ENCODE results near the gene PHLPP1.

The PHLPP1 gene

DNA sequence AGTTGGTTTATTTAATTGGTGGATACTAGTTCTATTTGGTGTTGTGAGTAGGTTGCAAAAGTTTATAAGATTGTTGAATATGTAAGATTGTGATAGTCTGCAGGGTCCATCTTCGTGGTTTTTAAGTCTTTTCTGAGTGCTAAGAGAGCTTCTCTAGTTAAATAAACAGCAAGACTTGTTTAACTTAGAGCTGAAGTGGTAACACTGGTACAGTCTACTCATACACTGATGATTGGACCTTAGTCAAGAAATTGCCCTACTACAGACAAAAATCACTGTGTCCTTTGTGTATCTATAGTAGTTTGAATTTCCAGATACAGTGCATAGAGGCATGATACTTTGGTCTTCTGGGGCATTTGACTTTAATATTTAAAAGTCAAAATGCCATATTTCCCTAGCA lies 94.6 kb downstream of the PHLPP1 start:
- no peak for DNase-seq
- TF ChIP-seq GATA1 (IDR thresholded peaks at IDR 0.05; ENCODE audit: low read depth, low read length) (no peak), POLR2A (IDR thresholded peaks at IDR 0.05; ENCODE audit: low read length) (no peak)

DNA sequence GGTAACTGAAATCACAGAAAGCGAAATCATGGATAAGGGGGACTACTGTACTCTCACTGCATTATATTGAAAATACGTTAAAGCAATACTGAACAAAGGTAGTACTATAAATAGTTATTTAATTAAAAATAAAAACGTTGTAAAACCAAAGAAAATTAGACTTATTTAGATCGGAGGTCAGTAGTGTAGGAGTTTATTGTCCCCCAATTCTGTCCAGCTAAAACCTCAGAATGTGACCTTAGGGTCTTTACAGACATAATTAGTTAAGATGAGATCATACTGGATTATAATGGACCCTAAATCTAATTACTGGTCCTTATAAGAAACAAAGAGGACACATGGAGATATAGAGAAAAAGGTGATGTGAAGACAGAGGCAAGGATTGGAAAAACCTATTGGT lies 95.3 kb downstream of the PHLPP1 start:
- no peak for DNase-seq
- no peak for TF ChIP-seq POLR2A (IDR thresholded peaks at IDR 0.05; ENCODE audit: low read length)
- TF ChIP-seq GATA1 (IDR thresholded peaks at IDR 0.05; ENCODE audit: low read depth, low read length): no peak

DNA sequence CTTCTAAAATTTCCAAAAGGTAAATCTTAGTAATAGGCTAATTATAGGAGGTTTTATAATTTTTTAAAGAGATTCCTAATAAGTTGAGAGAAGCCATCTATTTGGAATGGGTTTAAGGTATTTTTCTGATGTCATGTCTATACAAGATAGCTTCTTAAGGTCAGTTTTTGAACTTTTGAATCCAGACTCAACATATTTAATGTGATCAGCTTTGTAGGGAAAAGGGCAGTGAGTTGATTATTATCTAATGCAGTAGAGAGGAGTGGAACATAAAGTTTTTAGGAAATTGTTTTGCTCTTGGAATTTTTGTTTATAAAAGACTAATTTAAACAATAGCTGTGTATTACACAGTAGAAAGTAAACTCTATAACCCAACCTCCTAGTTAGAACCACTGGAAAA lies 96.3 kb downstream of the PHLPP1 start:
- DNase-seq: no peak
- TF ChIP-seq GATA1 (IDR thresholded peaks at IDR 0.05; ENCODE audit: low read depth, low read length) (no peak), POLR2A (IDR thresholded peaks at IDR 0.05; ENCODE audit: low read length) (no peak)

DNA sequence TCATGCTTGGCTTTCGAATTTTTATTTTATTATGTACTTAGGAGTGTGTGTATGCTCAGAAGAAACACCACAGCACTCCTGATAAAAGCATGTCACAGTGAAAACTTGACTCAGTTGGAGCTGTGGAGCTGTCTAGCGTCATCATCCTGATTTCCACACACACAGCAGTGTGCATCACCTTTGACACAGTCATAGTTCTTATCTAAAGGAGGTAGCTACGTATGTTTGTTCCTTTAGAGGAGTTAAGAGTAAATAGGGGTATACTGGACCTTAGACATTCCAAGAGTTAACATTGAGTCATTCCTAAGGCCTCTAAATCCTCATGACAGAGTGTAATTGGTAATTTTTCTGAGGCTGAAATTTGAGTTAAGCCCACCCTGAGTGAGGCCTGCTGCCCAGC lies 96.9 kb downstream of the PHLPP1 start:
- TF ChIP-seq POLR2A (IDR thresholded peaks at IDR 0.05; ENCODE audit: low read length): no peak
- no peak for TF ChIP-seq GATA1 (IDR thresholded peaks at IDR 0.05; ENCODE audit: low read depth, low read length)
- no peak for DNase-seq

GRCh38 chr18:62812876-62813275 lies 97.5 kb downstream of the PHLPP1 start:
- no peak for DNase-seq
- TF ChIP-seq GATA1 (IDR thresholded peaks at IDR 0.05; ENCODE audit: low read depth, low read length) (no peak), POLR2A (IDR thresholded peaks at IDR 0.05; ENCODE audit: low read length) (no peak)

DNA sequence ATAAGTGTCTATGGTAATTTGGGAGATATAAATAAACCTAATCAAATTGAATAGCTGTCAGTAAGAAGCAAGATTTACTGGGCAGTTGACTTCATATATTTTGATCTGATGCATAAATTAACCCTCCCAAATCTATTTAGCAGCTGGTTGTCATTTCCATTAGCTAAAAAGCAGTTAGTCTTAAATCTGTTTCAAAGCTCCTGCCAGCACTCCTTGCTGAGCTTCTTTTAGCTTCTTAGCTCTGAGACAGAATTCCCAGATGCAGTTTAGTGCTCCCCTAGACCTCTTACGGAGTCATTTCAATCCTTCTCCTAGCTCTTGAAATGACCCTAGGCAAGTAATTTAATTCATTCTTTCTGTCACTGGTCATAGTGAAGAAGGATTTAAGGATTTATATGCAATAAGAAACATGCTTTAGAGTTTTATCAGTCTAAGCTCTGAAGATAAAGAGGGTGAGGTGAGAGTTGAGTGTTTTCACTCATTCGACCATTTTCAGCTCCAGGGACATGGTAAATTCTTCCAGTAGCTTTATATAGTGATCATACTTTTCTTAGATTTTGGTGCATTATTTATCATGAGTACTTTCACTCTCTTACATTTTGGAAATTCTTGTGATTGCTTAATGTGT lies 98.9 kb downstream of the PHLPP1 start:
- no peak for DNase-seq

DNA sequence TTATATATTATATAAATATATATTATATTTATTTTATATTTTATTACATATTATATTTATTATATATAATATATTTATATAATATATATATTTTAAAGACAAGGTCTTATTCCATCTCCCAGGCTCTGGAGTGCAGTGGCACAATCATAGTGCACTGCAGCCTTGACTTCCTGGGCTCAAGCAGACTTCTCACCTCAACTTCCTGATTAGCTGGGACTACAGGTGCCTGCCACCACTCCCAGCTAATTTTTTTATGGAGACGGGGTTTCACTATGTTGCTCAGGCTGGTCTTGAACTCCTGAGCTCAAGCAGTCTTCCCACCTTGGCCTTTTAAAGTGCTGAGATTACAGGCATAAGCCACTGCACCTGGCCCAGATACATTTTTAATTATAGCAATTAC lies 110.0 kb downstream of the PHLPP1 start:
- no peak for DNase-seq
- TF ChIP-seq POLR2A (IDR thresholded peaks at IDR 0.05; ENCODE audit: low read length): no peak
- no peak for TF ChIP-seq GATA1 (IDR thresholded peaks at IDR 0.05; ENCODE audit: low read depth, low read length)

More for the DNA sequence above, 98.9 kb downstream of the PHLPP1 start:
- TF ChIP-seq GATA1 (IDR thresholded peaks at IDR 0.05; ENCODE audit: low read depth, low read length): no peak
- TF ChIP-seq POLR2A (IDR thresholded peaks at IDR 0.05; ENCODE audit: low read length): no peak

DNA sequence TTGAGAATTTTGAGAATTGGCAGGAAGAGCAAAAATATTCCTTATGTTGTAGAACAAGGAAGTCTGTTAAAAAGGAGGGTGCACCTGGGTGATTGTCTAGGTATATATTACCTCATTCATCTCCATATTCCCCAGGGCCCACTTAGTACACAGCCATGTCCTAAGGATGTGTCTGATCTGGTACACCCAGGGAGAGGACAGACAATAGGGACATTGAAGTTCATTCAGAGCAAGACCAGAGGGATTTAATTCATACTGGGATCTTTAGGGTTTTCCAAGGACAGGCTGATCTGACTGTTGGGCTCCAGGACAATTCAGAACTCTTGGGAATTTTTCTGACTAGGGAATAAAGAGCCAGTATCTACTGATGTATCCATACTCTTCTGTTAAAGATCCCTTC lies 112.1 kb downstream of the PHLPP1 start:
- no peak for DNase-seq
- no peak for TF ChIP-seq GATA1 (IDR thresholded peaks at IDR 0.05; ENCODE audit: low read depth, low read length)
- no peak for TF ChIP-seq POLR2A (IDR thresholded peaks at IDR 0.05; ENCODE audit: low read length)

DNA sequence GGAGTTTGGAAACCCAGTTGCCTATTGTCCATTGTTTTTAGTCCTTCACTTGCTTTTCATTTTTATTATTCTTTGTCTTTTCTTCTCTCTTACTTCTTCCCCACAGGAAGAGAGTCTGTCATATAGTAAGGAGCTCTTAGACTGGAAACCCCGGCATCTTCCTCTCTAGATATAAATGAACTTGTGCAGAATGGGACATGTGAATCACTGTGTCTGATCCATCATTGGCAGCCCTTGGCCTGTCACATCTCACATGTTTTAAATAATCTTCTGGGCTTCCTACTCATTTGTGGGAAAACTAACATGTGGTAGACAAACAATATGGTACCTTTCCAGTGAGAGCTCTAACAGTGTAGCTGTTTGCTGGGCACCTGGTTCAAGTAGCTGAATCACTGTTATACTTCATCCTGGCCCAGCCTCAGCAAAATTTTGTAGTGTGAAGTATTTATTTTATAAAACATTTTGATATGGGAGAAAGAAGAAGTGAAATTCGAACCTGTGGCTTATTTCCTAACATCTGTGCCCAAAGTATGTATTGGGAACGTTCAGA lies 112.8 kb downstream of the PHLPP1 start:
- TF ChIP-seq GATA1 (IDR thresholded peaks at IDR 0.05; ENCODE audit: low read depth, low read length) (no peak), POLR2A (IDR thresholded peaks at IDR 0.05; ENCODE audit: low read length) (no peak)
- DNase-seq: no peak

DNA sequence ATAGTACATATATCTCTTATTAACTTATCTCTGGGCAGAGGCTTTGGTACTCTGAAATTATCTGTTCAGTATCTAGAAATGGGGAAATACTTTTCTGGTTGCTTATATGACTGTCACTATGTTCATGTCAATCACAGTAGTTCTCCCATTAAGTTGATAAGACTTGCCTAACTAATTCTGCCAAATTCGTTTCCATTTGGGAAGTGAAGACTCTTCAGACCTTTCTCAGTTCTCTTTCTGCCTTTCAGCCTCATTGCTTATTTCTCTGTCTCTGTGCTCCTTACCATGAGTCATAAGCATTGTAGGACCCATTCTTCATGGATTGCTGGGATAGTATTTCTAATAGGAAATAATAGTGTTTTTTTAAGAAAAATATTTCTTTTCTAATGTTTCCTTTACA lies 113.5 kb downstream of the PHLPP1 start:
- TF ChIP-seq POLR2A (IDR thresholded peaks at IDR 0.05; ENCODE audit: low read length): no peak
- no peak for TF ChIP-seq GATA1 (IDR thresholded peaks at IDR 0.05; ENCODE audit: low read depth, low read length)
- DNase-seq: no peak

DNA sequence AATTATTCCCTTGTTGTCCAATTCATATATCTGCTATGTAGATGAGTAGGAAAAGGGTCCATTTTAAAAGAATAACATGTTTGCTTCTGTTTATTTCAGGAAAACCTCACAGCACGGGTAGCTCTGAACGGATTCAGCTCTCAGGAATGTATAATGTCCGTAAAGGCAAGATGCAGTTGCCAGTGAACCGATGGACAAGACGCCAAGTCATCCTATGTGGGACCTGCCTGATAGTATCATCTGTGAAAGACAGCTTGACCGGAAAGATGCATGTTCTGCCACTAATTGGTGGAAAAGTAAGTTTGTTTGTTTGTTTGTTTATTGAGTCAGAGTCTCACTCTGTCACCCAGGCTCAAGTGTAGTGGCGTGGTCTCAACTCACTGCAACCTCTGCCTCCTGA lies 114.6 kb downstream of the PHLPP1 start:
- no peak for DNase-seq
- no peak for TF ChIP-seq POLR2A (IDR thresholded peaks at IDR 0.05; ENCODE audit: low read length)

DNA sequence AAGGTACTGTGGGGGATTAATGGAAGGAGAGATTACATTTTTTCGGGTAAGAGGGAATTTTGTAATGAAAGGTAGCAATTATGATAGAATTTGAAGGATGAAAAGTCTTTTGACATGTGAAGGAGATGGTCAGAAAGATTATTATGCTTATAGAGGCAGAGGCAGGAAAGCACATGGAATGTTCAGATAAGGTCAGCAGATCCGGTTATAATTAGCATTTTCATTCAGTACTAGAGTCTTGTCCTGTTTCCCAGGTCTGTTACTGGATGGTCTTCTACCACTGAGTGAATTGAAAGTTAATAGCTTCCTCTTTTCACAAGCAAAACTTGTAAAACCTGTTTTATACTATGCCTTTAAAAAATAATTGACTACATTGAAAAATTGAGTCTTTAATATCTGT lies 116.9 kb downstream of the PHLPP1 start:
- TF ChIP-seq GATA1 (IDR thresholded peaks at IDR 0.05; ENCODE audit: low read depth, low read length): no peak
- TF ChIP-seq POLR2A (IDR thresholded peaks at IDR 0.05; ENCODE audit: low read length): no peak
- no peak for DNase-seq

DNA sequence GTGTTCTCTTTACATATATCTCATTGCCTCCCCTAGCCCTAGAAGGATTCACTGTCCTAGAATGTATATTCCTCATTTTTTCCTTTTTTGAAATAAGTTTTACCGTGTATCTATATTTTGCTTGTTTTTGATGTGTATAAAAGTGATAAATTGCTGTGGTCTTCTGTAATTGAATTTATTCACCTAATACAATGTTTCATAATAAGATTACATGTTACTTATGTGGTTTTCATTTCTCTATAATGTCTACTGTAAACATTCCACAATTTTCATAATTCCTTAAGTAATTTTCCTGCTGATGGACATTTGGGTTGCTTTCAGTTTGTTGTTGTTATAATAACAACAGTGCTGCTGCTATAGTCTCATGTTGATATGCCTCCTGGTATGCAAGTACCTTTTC lies 118.2 kb downstream of the PHLPP1 start:
- no peak for TF ChIP-seq POLR2A (IDR thresholded peaks at IDR 0.05; ENCODE audit: low read length)
- TF ChIP-seq GATA1 (IDR thresholded peaks at IDR 0.05; ENCODE audit: low read depth, low read length): no peak
- DNase-seq: no peak

GRCh38 chr18:62834715-62835114 lies 119.4 kb downstream of the PHLPP1 start:
- no peak for TF ChIP-seq GATA1 (IDR thresholded peaks at IDR 0.05; ENCODE audit: low read depth, low read length)
- TF ChIP-seq POLR2A (IDR thresholded peaks at IDR 0.05; ENCODE audit: low read length): no peak

DNA sequence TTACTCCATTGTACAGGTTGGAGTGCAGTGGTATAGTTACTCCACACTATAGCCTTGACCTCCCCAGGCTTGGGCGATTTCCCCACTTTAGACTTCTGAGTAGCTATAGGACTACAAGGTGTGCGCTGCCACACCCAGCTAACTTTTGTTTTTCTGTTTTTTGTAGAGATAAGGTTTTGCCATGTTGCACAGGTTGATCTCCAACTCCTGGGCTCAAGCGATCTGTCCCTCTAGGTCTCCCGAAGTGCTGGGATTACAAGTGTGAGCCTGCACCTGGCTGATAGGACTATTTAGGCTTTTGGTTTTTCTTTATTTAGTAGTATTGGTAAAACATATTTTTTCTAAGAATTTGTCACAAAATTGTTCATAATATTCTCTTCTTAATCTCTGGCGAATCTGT lies 121.7 kb downstream of the PHLPP1 start:
- no peak for DNase-seq
- TF ChIP-seq POLR2A (IDR thresholded peaks at IDR 0.05; ENCODE audit: low read length): no peak
- no peak for TF ChIP-seq GATA1 (IDR thresholded peaks at IDR 0.05; ENCODE audit: low read depth, low read length)

More at GRCh38 chr18:62834715-62835114, 119.4 kb downstream of the PHLPP1 start:
- no peak for DNase-seq
